Fibroblast of skin of right biceps (primary cell): ENCODE results near the gene NAT9.

Experiments
- DNase-seq: peaks from one replicate; pipeline ENCODE4 v3.0.0-alpha.2; 2013

The NAT9 gene

DNA sequence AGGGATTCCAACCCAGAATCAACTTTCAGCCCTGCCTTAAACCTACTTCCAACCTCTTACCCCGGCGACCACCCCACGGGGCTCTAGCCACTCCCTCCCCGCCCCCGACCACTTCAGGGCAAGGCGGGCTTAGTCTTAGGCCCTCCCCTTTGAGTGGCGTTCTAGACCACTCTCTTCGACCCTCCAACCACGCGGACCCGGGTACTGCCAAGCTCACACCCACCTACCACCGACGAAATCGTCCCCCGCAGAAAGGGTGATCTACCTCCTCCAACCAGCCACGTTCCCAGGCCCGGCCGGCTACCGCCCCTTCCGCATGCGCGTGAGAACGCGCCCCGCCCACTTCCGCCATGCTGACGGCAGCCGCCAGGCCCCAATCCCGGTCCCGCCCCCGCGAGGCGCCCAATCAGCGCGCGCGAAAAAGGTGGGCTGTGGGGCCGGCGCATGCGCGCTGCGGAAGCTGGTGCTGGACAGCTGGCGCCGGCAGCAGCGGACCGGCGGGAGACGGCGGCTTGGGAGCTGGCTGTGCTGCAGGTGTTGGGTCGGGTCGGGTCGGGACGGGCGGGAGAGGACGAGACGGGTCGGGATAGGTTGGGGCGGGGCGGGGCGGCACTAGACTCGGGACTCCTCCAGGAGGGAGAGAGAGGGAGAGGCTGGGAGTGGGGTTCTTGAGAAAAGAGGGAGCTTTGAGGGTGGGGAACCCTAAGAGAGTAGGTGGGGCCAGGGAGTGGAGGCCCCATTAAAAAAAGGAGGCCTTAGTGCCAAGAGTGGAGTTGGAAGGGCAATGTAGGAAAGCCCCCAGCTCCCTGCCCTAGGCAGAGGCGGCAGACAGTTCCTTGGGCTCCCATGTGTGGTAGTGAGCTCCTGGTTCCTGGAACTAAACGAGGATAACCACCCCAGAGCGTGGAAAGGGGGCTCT is at the start of gene NAT9:
Gene NAT9, minus strand, starts transcription at position 302 of the 919 bp plus-strand sequence. CDS start 647 bp downstream, outside the sequence.
- peak; percentile 94 for DNase-seq

DNA sequence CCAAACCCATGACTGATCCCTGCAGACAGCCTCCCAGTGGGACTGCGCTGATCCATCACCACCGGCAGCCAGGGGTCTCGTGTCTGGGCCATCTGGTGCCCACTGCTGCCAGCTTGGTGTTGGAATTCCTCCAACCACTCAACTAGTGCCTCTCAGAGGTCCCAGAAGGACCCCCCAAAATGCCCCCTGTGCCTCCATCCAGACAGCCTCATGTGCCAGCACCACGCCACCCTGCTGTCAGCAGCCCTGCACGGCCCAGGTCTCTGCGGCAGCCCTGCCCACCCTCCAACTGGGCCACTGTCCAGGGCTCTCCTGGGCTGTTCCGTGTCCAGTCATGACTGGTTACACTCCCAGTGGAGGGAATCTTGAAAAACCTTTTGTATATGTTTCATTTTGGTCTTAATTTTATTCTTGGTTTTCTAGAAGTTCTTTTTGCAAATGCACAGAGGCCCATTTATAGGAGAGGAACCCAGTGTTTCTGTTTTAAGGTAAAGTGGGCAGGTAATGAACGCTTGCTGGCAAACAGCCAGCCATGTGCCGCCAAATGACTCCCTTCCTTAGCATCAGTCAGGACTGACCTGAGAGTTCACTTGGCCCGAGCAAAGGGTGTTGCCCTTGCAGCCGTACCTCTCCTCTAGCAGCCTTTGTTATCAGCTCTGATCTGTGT is 48.9 kb upstream of the NAT9 start:
- no peak for DNase-seq

DNA sequence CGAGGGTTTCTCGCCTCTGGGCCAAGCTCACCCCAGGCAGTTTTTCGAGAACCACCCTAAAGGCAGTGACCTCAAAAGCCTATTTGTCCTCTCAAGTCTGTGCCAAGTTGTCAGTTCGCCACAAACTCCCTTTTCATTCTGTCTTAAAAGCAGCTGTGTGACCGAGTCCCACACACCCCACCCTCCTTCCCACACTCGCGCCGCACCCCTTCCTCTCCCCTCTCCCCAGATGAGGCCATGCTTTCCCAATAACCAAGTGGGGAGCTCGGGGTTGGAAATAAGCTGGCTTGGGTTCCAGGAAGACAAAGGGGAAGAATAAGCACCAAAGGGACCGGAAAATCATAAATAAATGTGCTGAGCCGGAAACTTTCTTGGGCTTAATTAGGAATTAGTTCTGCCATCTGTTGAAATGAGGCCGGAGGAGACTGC is 46.8 kb upstream of the NAT9 start:
- no peak for DNase-seq

- no peak for DNase-seq
Observed at GRCh38 chr17:74822335-74822938, 46.3 kb upstream of the NAT9 start.

DNA sequence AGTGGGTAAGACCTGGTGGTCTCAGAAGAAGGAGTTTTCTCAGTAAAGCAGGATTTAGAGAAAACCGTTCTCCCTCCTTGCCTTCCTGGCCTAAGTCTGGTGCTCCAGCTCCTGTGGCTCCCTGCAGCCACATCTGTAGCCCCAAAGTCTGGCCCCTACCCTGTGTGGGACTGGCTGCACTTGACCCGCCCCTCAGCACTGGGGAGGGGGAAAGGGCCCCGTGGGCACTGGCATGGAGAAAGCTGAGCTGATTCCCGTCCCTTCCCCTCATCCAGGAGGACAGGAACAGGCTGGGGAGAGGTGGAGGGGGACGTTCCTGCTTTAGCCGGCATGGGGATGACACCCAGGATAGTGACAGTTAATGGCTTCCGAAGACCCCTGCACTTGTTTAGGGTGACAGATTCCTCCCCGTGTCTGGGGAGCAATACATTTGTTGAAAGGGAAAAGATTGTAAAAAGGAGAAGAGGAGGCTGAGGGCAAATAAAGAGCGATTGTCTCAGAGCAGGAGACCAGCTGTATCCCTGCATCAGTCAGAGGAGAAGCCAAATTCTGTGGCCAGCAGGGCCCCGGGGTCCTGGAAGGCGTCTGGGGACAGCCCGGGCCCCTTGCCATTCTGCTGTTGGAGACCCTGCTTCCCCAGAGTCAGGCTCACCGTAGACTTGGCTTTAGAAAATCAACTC is 45.6 kb upstream of the NAT9 start:
- no peak for DNase-seq

- no peak for DNase-seq
Observed at GRCh38 chr17:74819801-74820436, 43.8 kb upstream of the NAT9 start.

DNA sequence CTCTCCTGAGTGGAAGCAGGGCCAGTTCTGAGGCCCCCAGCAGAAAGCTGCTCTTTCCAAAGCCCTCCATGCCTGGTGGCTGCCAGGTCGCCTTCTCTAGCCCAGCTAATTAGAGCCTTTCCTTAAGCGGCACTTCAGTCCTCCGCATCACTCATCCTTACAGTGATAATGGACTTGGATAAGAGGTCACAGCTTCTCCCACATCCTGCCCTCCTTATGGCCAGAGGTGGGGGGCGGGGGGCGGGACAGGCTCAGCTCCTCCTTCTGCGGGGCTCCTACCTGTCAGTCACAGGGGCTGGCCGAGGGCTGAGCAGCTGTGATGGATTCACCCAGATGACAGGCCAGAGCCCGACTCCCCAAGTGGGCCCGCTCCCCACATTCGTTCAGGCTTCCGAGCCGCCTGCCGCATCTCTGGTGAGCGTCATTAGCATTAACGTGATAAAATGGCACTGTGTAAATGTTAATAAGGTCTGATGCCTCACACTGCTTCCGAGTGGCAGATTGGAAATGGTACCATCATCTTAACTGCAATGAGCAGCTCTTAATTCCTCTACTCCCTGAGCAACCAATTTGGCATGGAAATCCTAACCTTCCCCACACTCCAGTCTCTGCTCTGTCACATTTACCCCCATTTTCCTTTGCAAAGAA is 42.3 kb upstream of the NAT9 start:
- no peak for DNase-seq

- no peak for DNase-seq
Observed at GRCh38 chr17:74816905-74817620, 40.9 kb upstream of the NAT9 start.

DNA sequence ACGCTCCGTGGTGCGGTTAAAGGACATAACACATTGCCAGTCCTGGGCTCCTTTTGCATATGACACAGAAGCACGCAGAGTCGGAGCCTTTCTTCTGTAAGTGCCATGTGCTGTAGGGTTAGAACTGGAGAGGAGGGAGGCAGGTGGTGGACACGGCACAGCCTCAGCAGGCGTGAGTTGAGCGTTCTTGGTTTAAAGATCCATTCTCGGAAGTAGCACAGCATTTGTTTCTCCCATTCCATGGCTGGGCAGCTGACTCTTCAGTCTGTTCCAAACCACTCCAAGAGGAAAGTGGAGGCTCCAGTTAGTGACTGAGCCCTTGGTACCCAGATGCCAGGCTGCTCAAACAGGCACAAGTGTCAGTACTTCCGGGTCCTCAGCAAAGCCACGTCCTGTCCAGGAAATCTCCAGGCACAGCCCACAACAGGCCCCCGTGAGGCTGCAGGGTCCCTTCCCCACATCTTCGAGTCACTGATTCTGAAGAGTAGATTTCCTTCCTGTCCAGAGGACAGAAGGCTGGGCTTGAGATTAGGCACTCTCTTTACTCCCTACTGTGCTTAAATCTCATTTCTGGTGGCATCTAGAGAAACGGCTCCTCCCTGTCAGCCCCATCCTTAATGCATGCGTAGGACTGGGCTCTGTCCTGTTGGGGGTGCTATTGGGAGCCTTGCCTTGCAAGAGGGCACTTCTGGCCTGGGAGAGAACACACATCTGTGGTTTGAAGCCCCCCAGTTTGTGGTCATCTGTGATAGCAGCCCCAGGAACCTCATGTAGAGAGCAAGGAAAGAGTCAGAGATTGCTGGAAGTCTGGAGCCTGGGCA is 39.6 kb upstream of the NAT9 start:
- no peak for DNase-seq

DNA sequence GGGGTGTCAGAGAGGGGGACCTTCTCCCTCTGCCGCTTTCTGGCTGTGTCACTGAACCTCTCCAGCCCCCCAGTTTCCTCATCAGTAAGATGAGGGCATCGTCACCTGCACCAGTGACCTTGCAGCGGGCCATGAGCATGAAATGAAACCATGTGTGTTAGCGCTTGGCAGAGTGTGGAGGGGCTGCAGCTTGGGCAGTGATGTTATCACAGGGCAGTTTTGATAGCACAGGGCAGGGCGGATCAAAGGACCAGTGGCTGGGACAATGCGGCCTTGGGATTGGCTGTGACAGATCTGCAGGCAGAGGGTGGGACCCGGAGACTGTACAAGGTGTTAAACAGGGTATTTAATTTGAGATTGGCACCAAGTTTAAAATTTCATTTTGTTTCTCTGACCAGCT is 38.9 kb upstream of the NAT9 start:
- DNase-seq = no peak

DNA sequence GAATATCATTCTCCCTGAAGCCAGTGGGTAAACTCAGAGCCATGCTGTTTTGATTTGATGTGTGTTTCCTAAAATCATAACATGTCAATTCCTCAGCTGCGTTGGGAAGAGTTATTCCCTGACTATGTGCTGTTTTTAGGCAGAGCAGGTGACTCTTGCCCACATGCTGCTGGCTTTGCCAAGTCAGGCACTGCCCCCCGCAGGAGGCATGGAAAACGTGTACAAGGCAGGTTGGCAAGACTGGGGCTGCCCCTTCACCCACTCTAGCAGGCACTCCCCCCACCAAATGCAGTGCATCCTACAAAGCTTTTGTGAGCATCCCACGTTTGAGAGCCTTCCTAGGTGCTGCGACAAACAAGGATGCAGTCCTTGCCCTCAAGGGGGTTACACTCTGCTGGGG is 38.3 kb upstream of the NAT9 start:
- DNase-seq = no peak

GRCh38 chr17:74812109-74813009 is 36.2 kb upstream of the NAT9 start:
- no peak for DNase-seq

DNA sequence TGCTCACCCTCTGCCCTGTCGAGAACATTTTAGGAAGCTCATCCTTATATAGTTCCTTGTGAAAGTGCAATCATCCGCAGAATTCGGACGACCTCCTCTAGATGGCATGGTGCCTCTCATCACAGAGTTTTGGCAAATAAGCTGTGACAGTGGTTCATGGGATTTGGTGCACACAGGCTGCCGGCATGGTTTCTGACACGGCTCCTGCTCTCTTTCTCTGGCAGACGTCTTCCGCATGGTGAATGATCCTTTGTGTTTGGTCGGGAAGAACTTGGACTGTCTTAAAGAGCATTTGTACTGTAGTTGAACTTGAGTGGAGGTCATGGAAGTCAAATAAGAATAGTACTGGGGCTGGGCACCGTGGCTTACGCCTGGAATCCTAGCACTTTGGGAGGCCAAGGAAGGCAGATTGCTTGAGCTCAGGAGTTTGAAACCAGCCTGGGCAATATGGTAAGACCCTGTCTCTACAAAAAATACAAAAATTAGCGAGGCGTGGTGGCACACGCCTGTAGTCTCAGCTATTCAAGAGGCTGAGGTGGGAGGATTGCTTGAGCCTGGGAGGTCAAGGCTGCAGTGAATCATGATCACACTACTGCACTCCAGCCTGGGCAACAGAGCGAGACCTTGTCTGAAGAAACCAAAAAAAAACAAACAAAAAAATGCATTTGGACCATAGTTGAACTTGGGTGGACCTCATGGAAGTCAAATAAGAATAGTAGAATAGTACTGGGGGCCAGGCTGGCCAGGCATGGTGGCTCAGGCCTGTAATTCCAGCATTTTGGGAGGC is 34.7 kb upstream of the NAT9 start:
- no peak for DNase-seq

- DNase-seq = no peak
Observed at GRCh38 chr17:74808714-74809430, 32.7 kb upstream of the NAT9 start.

DNA sequence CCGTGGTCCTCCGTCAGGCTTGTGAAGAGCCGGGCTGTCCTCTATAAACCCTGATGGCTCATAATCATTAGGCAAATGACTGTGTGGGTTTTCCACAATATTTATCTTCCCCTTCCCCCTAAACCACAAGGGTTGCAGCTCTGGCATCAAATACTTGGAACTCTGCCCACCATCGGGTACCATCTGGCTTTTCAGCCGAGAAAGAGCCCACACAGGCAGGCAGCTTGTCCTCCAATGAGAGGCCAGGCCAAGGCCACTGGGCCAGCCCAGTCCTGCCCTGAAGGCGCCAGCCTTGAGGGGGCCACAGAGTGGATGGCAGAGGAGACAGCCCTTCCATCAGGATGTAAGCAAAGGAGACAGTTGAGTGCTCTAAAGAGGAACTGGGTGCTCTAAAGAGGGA is 31.8 kb upstream of the NAT9 start:
- DNase-seq = no peak

- DNase-seq = no peak
Observed at GRCh38 chr17:74807441-74807840, 31.3 kb upstream of the NAT9 start.

DNA sequence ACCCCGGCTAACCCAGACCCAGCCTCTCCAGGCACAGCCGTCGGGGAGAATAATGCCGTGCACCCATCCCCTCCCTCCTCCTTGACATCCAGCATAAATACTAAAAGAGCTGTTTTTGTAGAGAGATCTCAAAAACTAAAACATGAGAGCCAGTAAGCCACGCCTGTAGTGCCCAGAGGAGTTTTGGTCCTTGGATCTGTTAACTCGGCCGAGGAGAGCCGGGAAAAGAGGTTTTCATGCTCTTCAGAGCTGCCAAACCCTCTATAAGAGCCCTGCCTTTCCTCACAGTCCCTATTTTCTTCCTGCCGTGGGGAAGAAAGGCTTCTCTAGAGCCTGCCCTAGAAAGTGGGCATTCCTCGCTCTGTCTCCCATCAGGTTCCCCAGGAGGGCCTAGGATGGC is 30.2 kb upstream of the NAT9 start:
- no peak for DNase-seq

DNA sequence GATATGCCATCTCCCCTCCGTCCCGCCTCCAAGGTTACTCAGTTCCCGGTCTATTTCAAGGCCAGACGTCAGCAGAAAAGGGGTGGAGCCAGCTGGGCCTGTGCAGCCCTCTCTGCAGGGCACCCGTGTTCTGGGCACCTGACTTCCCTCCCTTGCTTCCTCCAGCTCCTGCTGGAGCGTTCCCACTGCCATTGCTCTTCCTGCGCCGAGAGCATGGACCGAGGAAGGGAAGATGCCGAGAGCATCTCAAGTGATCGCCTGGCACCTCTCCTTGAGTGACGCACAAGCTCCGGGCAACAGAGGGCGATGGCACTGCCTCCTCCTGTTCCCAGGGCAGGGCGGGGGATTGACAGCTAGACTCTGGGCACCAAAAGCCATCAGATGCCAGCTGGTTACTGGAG is 29.4 kb upstream of the NAT9 start:
- no peak for DNase-seq
